C4-2B (cell line): ENCODE data around the gene MEIOB.

Experiments used
- ZFX ChIP-seq: fragments of 450-650 bp; IDR thresholded peaks from 2 replicates; pipeline ENCODE4 v1.6.1; 2017
- TF ChIP-seq, protein P1 (sequence below): fragments of 450-650 bp; conservative IDR thresholded peaks from 2 replicates; pipeline ENCODE4 v1.5.1; 2017; ENCODE audit warnings: mild to moderate bottlenecking

DNA sequence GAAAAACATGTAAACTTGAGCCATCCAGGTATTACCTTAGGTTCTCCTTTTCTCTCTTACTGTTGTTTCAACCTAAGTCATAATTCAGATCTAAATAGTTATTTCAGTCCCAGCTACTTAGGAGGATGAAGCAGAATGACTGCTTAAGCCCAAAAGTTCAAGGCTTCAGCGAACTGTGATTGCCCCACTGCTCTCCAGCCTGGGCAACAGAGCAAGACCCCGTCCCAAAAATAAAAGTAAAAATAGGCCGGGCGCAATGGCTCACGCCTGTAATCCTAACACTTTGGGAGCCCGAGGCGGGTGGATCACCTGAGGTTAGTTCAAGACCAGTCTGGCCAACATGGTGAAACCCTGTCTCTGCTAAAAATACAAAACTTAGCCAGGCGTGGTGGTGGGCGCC, 9.6 kb downstream of the MEIOB start:
- TF ChIP-seq, protein P1, sequence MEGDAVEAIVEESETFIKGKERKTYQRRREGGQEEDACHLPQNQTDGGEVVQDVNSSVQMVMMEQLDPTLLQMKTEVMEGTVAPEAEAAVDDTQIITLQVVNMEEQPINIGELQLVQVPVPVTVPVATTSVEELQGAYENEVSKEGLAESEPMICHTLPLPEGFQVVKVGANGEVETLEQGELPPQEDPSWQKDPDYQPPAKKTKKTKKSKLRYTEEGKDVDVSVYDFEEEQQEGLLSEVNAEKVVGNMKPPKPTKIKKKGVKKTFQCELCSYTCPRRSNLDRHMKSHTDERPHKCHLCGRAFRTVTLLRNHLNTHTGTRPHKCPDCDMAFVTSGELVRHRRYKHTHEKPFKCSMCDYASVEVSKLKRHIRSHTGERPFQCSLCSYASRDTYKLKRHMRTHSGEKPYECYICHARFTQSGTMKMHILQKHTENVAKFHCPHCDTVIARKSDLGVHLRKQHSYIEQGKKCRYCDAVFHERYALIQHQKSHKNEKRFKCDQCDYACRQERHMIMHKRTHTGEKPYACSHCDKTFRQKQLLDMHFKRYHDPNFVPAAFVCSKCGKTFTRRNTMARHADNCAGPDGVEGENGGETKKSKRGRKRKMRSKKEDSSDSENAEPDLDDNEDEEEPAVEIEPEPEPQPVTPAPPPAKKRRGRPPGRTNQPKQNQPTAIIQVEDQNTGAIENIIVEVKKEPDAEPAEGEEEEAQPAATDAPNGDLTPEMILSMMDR: no peak
- no peak for TF ChIP-seq ZFX
